Gastrocnemius medialis (tissue), 4 donors: ENCODE data around the gene CELF1.

ENCODE experiments used
- CTCF ChIP-seq, 5 experiments: fragments of 450-650 bp in 3 of 5; fragments of 200-600 bp in 2 of 5; sonication (generic) in 2 of 5; IDR thresholded peaks in 4 of 5; conservative IDR thresholded peaks in 1 of 5; 1 replicate in 4 of 5; 2 replicates in 1 of 5; pipeline ENCODE4 v1.5.1; 2016 to 2019; ENCODE audit warnings: antibody characterized with exemption in 5 of 5, mild to moderate bottlenecking in 3 of 5, moderate library complexity in 3 of 5
- POLR2A ChIP-seq, 2 donors: fragments of 450-650 bp; IDR thresholded peaks; one replicate each; pipeline ENCODE4 v1.6.1; 2017; ENCODE audit warnings: antibody characterized with exemption in 2 of 2, mild to moderate bottlenecking in 2 of 2, moderate library complexity in 2 of 2

DNA sequence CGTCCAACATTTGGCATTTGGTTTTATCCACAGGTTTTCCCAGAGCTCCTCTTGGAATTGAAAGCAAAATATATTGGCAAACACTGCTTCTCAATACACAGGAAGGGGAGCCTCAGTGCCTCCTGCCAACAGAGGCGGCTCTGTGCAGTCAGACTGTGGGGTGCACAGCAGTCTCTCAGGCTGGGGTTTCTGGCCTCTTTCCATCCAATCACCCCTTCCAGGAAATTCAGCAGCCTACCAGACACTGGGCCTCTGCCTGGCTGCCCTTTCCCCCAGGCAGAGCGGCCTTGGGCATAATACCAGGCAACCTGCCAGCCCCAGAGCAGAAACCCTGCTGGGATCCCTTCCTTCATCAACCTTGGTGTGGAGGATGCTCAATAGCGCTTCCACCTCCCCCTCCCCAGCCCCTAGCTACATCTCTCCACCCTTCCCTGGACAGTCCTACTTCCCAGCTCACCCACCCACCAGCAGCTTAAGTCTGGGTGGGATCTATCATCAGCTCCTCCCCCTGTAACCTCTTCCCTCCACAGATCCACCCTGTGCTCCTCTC, 86.2 kb downstream of the CELF1 start:
- TF ChIP-seq CTCF (IDR thresholded peaks at IDR 0.05 in 4 of 5, conservative IDR thresholded peaks at IDR 0.05 in 1 of 5) (no peak), POLR2A (IDR thresholded peaks at IDR 0.05) (no peak)
